NCI-H510A (cell line): Measurements from ENCODE around the gene TMEM117.

ENCODE experiments used
- DNase-seq: peaks from one replicate; lab custom pipeline; 2025; lab: John Stamatoyannopoulos, UW

Gene TMEM117

GRCh38 chr12:44380861-44381260 lies 545.0 kb downstream of the TMEM117 start:
- DNase-seq: no peak

- DNase-seq: no peak
These were observed 545.5 kb downstream of the TMEM117 start for GRCh38 chr12:44381341-44381740.

GRCh38 chr12:44384136-44384535 lies 548.3 kb downstream of the TMEM117 start:
- DNase-seq: no peak

- DNase-seq: no peak
These were observed 550.1 kb downstream of the TMEM117 start for GRCh38 chr12:44385964-44386363.

- DNase-seq: no peak
These were observed 551.7 kb downstream of the TMEM117 start for GRCh38 chr12:44387581-44387980.

GRCh38 chr12:44389038-44389437 lies 553.2 kb downstream of the TMEM117 start:
- DNase-seq: no peak

GRCh38 chr12:44389896-44390295 lies 554.0 kb downstream of the TMEM117 start:
- no peak for DNase-seq

GRCh38 chr12:44397631-44398030 lies 561.8 kb downstream of the TMEM117 start:
- no peak for DNase-seq

GRCh38 chr12:44403185-44403584 lies 567.3 kb downstream of the TMEM117 start:
- no peak for DNase-seq

GRCh38 chr12:44405297-44405696 lies 569.4 kb downstream of the TMEM117 start:
- no peak for DNase-seq

- DNase-seq: no peak
These were observed 586.7 kb downstream of the TMEM117 start for GRCh38 chr12:44422559-44422958.

- no peak for DNase-seq
These were observed 592.9 kb downstream of the TMEM117 start for GRCh38 chr12:44428825-44429224.

- DNase-seq: no peak
These were observed 595.9 kb downstream of the TMEM117 start for GRCh38 chr12:44431647-44432343.

- no peak for DNase-seq
These were observed 597.8 kb downstream of the TMEM117 start for GRCh38 chr12:44433659-44434058.

GRCh38 chr12:44436756-44437155 lies 600.9 kb downstream of the TMEM117 start:
- no peak for DNase-seq
